ENCODE data around the gene TMSB10.
"Not testable (repeated sequence)": the region's sequence is repeated elsewhere in the genome, so short reads cannot be mapped to it uniquely, and the experiment has no call there.

The TMSB10 gene

DNA sequence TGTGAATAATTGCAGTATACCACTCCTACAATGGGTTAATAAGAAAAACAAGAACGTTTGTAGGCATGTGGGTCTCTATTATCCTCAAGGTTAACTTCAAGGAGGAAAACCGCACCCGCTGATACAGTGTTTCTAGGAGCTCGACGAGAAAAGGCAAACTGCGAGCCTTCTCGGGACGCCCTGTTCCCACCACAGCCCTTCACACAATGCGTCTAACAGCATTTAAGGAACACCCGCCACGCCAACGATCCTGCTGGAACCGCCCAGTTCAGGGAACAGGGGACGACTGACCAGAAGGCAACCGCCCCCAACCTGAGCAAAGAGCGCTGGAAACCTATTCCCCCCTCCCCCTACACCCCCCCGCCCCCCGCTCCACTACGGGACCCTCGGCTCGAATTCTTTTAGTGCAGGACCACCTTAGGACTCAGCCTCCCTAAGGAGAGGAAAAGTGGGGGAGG, 710 bp upstream of the TMSB10 start:
- DNase-seq, result no peak

DNA sequence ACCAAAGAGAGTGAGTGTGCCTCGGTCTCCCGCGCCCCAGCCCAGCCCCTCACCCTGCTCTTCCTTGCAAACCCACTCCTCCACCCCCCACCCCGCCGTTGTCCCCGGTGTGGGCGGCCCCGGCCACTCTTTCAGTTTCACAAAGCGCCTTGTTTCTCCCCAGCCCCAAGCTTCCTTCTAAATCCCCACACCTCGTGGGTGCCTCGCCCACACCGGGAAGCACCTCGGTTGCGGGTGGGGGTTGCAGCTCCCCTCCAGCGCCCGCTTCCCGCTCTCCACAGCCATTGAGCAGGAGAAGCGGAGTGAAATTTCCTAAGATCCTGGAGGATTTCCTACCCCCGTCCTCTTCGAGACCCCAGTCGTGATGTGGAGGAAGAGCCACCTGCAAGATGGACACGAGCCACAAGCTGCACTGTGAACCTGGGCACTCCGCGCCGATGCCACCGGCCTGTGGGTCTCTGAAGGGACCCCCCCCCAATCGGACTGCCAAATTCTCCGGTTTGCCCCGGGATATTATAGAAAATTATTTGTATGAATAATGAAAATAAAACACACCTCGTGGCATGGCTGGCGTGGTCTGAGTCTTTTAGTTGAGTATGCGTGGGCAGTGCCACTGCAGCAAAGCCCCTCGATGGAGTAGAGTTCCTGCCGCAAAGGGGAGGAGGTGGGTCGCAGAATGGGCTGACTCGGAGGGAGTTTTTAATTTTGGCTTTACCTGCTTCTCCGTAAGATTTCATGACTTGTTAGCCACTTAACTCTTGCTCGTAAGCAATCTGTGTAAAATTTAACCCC, 848 bp downstream of the TMSB10 start:
- no peak for DNase-seq

DNA sequence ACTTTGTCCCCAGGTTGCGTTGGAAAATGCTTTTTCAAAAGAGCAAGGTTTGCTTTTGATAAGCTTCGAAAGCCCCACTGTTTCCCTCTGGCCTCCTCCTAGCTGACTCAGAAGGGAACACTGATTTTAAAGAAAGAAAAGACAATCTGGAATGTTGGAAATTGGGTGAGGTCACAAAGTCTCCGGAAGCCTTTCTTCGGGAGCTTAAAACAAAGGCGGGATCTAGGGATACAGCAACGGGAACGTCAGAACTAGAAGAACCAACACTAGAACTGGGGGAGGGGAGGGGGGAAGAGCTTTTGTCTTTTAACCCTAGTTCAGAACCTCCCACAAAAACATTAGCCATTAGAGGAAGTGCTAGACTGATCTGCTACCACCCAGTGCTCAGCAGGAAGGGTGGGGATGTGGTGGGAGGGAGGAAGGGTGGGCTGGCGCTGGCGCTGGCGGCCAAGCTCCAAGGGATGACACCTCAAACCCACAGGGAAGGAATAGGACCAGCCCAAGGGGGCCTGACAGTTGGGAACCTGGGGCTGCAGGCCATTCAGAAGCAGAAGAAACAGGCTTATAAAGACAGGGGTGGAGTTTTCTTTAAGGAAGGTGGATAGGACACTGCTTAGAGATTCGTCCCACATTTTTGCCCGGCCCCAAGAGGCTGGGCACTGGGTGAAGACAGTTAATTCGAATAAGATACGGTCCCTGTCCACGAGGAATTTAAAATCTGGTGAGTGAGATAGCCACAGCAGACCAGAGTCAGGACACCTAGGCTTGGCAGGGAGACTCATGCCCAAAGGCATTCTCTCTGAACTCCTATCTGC, 1.7 kb downstream of the TMSB10 start:
- DNase-seq, result no peak

DNA sequence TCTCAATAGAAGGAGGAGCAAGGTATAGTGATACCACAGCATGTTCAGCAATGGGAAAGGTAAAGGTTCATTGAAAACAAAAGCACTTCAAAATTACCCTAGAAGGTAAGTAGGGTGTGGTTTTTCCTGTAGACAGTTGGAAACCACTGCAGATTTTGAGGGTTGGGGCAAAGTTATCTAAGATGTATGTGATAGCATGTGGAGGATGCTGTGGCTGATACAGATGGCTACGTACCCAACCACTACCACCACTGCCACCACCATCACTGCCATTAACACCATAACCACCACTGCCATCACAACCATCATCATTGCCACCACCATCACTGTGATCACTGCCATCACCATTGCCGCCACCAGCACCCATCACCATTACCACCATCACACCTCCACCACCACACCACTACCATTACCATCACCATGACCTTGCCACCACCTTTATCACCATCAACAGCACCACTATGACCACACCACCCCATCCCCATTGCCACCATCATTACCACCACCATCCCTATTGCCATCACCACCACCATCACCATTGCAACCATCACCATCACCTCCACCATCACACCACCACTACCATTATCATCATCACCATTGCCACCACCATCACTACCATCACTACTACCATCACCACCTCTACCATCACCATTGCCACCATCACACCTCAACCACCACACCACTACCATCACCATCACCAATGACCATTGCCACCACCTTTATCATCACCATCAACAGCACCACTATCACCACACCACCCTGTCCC, 3.7 kb downstream of the TMSB10 start:
- no peak for DNase-seq

GRCh38 chr2:84911135-84911678, 5.8 kb downstream of the TMSB10 start:
- DNase-seq, result no peak

- no peak for DNase-seq
Observed at GRCh38 chr2:84912984-84913383, 7.5 kb downstream of the TMSB10 start.

DNA sequence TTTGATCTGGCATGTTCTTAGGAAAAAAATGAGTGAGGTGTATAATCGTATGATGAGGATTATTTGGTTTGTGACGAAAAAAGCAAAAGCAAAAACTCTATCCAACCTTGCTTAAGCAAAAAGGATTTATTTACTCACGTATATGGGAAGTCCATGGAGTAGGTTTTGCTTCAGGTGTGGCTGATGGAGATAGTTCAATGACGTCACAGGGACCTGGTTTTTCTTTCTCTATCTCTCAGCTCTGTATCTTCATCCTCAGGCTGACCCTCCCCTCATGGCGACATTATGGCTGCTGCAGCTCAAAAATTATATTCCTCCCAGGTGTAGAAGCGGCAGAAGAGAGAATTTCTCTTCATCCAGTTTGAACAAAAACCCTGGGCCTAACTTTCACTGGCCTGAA, 8.9 kb downstream of the TMSB10 start:
- no peak for DNase-seq

- DNase-seq, result not testable (repeated sequence)
Observed at GRCh38 chr2:84915675-84916074, 10.2 kb downstream of the TMSB10 start.

DNA sequence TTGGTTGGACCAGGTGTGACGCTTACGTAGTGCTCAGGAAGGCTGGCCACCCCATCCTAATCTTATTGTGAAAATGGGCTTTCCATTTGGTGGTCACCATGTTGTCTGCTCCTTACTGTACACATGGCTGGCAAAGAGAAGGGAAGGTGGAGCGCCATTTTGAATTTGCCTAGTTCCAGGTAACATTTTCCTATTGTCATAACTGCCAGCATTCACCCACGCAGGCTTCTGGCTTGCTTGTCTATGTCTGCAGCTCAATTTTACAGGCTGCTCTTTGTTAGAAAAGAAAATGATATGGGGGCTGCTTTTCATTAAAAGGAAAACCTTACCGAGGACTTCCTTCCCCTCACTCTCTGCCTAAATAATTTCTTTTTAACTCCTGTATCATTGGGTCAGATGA, 12.4 kb downstream of the TMSB10 start:
- DNase-seq, result not testable (repeated sequence)

GRCh38 chr2:84918430-84918829, 13.0 kb downstream of the TMSB10 start:
- no peak for DNase-seq

GRCh38 chr2:84919885-84920580, 14.6 kb downstream of the TMSB10 start:
- DNase-seq, result no peak

DNA sequence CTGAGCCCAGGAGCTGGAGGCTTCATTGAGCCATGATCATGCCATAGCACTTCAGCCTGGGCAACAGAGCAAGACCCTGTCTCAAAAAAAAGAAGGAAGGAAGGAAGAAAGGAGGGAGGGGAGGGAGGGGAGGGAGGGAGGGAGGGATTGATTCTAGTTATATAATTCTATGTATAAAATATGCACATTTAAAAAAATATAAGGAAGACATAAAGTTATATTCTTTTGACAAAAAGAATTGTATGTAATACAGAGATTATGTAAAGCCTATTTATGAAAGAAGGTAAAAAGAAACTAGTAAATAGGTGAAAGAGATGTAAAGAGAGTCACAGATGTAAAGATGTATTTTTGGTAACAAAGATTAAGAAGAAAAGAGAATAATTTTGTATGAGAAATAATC, 17.6 kb downstream of the TMSB10 start:
- no peak for DNase-seq

DNA sequence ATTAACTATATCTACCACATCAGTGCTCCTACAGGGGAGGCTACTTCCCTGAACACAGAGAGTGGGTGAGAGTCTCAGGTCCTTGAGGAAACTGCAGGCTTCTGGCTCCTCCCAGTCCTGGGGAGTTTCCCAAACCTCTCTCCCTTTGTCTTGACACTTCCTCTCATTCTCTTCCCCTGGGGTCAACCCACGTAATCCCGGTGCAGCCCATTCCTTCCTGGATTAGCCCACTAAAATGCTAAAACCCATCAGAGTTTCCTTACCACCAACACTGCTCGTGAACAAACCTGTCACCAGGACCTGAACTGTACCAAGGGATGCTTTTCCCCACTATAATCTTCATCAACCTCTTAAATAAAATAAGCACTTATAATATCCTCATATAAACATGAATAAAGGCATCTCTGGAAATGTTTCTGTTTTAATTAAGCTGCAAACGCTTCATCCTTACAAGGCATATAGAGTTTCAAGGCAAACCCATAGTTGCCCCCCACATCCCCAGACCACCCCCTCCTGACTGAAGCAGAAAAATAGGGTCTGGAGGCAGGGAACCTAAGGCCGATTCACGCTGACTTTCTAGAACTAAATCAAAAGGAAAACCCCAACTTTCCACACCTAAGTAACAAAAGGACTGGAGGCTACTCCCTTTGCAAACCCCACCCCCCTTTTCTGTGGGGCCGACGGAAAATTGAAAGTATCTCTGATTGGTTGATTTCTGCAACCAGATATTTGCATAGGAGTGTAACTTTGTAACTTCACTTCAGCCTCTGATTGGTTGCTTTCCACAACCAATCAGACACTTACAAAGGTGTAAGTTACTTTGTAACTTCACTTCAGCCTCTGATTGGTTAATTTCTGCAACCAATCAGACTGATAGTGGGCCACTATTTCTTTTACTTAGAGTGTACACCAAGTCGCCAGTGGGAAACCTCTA, 19.0 kb downstream of the TMSB10 start:
- DNase-seq, result no peak

DNA sequence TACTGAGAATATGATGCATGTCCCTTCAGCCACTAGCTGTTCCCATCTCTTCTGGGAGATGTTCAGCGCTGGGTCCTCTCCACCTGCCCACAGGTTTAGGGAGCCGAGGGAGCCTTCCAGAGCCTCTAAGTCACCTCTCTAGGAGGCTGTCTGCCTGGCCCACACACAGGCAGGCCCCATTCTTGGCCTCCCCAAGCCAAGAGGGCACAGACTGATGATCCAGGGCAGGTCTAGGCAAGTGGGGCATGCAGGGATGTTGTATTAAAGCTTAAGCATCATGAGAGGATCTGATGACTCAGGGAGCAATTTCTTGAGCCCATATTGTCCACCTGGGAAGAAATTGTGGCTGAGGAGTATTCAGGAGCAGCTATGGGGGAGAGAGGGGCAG, 19.9 kb downstream of the TMSB10 start:
- DNase-seq, result no peak

GRCh38 chr2:84925724-84926376, 20.4 kb downstream of the TMSB10 start:
- DNase-seq, result peak; percentile 92

GRCh38 chr2:84927275-84927627, 21.8 kb downstream of the TMSB10 start:
- no peak for DNase-seq

DNA sequence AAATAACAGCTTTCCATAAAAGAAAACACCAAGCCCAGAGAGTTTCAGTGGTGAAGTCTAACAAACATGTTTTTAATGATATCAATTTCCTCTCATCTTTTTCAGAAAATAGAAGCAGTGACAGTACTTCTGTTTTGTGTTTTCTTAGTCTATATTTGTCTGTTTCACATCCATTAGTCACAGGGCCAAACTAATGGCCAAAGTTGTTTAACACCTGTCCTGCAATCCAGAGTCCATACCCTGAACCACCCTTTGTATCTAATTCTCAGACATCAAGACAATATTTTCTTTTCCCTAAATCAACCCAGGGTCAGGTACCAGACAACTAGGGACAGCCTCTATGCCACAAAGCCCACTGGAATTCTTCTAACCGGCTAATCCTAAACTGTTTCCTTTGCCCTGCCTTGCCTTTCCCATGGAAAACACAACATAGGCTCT, 25.9 kb downstream of the TMSB10 start:
- DNase-seq, result no peak

DNA sequence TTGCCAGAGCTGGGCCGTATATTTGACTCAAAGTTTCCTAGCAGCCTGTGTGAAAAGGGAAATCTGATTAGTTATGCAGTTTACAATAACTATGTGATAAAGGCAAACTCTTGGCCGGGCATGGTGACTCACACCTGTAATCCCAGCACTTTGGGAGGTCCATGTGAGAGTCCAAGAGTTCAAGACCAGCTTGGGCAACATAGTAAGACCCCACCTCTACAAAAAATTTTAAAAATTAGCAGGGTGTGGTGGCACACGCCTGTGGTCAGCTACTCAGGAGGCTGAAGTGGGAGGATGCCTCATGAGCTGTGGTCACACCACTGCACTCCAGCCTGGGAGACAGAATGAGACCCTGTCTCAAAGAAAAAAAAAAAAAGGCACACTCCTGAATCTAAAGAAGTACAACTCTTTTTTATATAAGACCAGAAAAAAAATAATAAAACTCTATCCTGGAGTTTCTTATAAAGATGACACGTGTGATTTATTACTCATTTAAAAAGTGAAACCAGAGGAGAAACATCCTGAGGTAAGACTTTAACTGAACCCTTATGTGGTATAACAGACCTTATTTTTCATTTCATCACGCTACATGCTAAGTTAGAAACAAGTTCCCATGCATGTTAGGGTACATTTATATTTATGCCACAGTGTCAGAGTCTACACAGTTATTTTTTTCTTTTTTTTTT, 32.9 kb downstream of the TMSB10 start:
- DNase-seq, result no peak

DNA sequence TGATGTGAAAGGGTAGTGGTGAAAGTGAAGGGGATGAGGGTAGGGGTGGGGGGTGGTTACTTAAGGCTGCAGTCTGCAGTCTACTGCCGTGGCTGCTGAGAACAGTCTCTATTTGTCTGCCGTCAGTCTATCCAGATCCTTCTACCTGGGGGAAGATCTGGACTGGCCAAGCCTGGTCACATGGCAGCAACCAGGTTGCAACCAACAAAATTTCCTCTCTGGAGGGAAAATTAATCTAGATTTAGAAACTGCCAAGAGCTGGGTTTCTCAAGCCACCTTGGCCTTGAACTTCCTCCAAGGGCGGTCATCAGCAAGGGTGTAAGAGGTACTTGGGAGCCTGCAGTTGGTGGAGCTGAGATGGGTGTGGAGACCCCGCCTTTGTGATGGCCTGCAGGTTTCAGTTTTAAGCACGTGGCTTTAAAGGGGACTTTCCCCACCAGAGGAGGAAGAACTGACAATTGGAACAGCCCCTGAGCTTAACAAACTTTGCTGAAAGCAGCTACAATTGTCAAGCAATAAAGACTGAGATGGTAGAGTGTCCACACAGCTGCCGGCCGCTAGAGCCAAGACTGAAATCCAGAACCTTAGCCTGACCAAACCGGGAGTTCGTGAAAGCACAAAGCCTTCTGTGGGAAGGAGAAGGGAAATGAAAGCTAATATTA, 34.1 kb downstream of the TMSB10 start:
- no peak for DNase-seq

- DNase-seq, result no peak
Observed at GRCh38 chr2:84940088-84940470, 34.6 kb downstream of the TMSB10 start.
